HG03520 (cell line): Measurements from ENCODE around the gene NUDT14.

Source experiments
- ATAC-seq: cut with Tn5 transposase; IDR thresholded peaks from one replicate; pipeline ENCODE4 v1.9.1; 2021; ENCODE audit warnings: mild to moderate bottlenecking, moderate library complexity; ENCODE audit not compliant: unreplicated experiment

NUDT14 gene

DNA sequence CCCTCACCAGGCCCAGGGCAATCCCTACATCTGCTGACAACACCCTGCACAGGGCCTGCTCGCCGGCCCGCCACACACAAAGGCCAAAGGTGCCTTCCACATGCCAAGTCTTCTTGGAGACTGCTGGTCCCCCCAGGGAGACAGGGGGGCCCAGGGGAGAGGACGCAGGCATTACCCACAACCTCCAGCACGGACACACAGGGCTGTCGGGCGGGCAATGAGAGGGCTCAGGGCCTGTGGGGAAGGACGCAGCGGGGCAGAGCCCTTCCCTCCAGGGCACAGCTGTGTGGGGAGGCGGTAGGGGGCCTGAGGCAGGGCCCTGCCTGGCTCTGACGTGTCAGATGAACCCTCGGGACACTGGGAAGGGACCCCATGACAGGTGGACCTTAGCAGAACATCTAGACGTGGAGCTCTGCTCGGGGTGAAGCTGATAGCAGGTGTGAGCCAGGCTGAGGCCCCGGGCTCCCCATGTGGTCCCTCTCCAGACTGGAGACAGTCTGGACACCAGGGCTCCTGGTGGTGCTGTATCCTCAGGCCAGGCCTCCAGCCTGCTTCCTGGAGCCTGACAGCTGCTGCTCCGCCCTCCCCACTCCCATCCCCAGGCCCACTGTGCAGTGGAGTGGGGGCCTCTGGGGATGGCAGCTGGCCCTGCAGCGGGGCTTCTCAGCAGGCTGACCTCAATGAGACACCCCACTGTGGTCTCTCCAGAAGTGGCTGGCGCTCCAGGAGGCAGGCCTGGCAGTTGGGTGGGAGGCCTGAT, 31.6 kb upstream of the NUDT14 start:
- no peak for ATAC-seq

DNA sequence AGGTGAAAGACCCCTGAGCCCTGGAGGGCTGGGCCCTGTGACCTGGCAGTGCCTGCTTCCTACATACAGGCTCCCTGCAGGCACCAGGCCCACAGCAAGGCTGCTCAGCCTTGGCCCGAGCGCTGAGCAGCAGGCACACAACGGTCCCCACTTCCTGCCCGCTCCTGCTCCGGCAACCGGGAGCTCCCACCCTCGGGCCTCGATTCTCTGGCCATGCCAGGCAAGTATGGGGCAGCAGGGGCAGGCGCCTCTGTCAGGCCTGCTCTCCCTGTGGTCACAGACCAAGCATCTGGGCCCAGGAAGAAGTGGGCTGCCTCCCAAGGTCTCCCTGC, 30.6 kb upstream of the NUDT14 start:
- ATAC-seq, result no peak

DNA sequence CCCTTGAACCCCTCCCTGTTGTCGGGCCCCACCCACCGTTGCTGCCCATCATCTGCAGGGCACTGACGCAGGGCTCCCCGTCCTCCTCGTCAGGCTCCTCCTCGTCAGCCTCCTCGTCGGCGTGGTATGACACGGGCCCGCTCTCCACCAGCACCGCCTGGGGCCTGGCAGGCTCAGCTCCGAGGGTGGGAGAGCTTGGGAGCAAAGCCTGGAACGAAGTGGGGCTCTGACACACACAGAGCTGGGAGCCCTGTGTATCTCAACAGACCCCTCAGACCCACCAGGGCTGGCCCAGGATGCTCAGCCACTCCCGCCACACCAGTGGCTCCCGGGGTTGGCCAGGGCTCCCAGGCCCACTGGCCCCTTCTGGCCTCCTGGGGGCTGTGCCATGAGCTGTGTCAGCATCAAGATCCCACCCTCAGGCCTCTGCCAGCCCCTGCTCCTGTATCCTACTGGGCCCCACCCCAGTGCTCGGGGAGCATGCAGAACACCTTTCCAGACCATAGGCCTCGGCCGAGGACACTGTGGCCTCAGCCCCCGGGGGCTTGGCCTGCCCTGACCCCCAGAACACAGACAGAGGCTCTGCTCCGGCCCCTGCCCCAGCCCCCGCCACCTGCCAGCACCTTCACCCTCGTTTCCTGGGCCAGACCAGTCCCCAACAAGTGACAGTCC, 30.1 kb upstream of the NUDT14 start:
- no peak for ATAC-seq

DNA sequence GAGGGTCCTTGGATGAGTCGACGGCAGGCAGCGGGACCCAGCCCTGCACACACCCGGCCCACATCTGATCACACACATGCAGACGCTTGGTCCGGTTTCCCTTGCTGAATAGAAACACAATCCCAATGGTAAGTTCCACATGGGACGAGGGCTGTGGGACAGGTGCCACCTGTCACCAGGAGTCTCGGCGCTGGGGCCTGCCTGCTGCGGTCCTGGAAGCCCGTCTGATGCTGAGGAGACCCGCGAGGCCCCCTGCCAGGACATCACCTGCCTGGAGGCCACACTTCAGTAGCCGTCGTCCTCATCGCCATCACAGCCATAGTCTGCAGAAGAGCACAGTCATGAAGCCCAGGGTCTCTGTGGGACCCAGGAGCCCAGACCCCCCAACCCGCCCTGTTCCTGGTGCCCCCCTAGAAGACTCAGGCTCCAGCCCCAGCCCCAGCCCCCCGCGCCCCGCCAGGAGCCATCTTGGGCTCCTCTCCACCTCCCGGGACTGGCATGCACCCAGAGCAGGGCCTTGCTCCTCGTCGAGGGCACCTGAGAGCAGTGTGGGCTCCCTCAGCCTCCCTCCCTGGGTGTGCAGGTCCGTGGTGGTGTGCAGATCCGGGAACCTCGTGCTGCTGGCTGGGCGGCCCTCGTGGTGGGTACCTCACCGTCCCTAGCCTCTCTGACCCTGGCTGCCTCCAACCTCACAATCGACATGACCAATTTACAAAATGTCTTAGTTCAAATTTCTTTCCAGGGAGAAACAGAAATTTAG, 29.3 kb upstream of the NUDT14 start:
- ATAC-seq, result no peak

DNA sequence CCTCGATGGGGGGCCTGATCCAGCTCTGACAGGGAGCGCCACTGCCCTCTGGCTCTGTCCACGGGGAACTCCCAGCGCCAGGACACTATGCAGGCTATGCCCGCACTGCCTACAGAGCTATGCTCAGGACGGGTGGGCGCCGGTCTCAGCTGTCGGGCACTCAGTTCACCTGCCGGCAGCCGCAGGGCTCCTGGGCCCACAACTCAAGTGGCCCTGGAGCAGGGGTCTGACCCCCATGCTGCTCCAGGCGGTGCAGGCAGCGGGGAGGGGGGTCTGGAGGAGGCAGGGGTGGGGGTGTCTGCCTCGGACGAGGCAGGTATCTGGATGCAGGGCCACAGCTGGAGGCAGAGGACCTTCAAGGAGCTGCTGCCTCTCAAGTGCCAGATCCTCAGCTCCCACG, 28.5 kb upstream of the NUDT14 start:
- ATAC-seq, result no peak

DNA sequence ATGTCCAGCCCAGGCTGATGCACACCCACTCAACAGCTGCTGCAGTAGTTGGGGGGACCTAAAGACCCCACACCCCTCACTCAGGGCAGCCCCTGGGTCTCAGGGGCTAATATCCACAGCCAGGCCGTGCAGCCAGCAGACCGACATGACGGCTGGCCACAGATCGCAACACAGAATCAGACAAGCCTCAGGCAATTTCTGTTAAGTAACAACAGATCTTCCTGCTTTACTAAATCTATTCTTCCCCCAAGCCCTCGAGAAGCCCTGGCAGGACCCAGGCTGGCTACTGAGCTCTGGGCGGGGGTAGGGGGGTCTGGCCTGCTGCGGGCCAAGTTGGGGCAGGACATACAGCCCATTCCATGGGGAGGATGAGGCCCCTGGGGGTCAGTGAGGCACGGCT, 28.0 kb upstream of the NUDT14 start:
- ATAC-seq, result no peak

DNA sequence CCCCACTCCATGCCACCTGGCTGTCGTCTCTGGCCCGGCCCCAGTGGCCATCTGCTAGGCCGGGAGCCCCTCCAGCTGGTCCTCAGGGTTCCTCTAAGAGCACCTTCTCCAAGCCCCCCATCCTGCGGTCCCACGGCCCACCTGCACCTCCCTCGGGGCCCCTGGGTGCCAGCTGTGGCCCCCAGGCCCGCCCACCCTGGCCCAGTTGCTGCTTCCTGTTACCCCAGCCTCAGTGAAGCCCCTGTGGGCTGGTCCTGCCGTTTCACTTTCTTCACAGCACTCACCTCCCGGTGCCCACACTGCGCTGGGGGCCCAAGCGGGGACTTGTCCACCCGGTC, 27.6 kb upstream of the NUDT14 start:
- no peak for ATAC-seq

DNA sequence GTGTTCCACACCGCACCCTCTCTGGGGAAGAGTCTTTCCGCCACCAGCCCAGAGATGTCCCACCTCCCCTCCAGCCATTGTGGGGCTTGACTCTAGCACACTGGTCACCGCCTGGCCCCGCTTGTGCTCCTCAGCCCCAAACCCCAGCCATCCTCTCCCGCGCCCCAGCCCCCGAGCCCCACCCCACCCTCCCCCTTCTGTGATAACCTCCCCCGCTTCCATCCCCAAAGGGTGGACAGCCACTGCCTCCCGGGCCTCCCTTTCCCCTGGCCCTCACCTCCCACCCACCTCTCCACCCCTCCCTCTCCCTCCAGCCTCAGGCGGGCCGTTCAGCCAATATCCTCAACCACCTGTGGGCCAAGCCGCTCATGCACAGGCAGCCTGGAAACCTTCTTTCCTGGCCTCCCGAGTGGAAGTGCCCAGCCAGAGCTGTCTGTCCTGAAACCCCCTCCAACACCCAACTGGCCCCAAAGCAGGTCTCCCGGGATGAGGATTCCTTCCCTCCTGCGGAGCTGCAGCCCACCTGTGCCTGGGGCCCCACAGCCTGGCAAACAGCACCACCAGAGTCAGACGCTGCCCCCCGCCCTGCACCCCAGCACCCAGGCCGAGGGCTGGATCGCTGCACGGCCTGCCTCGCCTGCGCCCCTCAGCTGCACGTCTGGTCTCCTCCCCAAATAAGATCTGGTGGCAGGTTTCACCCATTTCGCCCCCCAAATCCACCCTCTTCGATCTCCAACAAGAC, 27.1 kb upstream of the NUDT14 start:
- no peak for ATAC-seq

DNA sequence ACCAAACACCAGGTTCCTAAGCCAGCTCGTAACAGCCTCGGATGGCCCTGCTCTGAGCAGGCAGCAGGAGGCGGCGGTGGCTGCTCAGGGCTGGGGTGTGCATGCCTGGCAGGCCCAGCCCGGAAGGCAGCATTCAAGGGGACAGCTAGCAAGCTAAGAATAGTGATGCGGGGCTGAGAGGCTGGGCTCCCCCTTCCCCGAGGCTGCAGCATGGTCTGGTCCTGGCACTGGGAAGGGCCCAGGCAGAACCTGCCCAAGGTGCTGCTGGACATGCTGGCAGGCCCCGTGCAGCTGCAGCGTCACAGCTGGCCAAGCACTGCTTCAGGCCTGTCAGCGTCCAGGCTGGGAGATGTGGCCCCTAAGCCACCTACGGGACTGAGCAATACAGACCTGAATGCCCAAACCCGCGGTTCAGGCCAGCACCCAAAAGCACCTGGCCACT, 26.4 kb upstream of the NUDT14 start:
- ATAC-seq, result no peak

DNA sequence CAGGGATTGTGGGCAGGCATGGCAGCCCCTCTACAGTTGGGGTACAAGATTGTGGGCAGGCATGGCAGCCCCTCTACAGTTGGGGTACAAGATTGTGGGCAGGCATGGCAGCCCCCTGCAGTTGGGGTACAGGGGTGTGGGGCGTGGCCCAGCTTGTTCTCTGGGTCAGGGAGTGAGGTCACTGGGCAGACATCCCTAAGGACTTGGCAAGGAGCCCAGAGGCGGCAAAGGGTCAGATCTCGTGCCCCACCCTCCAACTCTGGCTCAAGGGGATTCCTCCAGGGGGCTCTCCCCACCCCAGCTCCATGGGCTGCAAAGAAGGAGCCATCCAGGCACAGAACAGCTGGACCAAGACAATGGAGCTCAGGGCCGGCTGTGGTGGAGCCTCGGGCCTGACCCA, 25.8 kb upstream of the NUDT14 start:
- no peak for ATAC-seq

DNA sequence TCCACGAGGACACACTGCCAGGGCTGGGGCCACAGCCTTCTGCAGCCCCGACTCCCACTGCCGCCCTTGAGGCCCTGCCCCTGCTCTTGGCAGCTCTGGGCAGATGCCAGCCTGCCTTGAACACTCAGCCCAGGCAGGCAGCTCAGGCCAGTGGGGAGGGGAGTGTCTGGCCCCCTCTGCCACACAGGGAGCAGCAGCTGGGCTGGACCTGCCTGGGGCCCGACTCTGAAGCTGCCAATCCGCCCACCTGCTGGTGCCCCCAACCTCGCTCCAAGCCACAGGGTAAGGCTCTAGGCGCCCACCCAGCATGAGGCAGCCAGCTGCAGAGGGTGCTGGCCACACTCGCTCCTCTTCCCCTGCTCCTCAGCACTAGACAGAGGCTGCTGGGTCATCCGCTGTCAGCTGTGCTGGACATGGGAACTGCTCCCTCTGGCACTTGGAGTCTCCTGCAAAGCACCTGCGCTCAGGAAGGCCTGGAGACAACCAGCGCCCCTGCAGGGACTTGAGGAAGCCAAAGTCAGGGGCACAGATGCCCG, 24.6 kb upstream of the NUDT14 start:
- no peak for ATAC-seq

DNA sequence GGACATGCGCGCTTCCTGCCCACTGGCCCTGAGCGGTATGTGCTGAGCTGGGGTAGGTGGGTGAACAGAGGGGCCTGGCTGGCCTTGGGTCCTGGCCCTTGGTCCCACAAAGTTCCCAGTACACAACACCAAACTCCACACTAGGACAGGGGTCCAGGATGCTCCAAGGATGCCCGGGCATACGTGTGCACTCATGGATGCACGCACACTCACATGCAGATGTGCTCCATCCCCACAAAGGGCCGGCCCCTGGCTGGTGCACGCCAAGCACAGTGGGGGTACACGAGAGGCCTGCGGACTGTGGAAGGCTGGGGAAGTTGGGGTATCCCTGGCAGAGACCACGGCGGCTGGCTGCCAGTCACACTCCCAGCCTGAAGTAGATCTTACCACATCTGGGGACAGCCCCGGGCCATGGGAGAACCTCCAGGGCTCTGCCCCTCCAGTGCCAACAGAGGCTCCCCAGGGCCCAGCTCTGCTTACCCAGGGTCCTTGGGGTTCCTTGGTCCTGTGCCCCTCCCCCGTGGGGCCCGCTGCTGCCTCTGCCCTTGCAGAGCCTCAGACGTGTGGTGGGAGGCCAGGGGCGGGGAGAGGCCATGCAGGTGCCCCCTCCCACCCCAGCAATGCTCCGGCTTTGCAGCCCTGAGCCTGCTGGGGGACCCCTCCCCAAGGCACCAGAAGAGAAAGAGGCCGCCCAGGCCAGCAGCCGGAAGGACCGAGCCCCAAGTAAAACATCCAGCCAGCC, 24.0 kb upstream of the NUDT14 start:
- no peak for ATAC-seq

DNA sequence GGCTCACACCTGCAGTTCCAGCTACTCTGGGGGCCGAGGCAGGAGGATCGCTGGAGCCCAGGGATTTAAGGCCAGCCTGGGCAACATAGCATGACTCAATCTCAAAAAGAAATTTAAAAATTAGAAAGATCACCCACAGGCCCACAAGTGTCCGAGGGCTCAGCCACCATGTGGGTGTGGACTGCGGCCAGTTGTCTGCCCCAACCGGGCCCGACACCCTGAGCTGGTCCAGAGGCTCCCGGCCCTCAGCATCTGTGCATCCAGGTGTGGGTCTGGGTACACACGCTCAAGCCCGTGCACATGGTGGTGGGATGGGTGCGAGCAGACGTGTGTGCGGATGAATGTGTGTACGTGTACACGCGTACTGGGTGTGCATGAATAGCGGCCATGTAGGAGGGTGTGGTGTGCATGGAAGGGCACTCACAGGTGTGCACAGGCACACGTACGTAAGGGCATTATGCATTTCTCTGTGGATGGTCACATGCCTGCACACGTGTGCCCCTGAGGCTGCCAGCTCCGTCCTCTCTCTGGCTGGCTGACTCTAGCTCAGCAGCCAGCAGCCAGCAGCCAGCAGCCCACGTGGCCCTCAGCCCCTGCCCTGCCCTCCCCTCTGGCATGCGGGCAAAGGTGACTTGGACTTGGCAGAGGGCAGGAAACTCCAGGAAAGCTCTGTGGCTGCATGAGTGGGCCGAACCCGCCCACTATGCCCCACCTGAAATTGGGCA, 23.3 kb upstream of the NUDT14 start:
- no peak for ATAC-seq

DNA sequence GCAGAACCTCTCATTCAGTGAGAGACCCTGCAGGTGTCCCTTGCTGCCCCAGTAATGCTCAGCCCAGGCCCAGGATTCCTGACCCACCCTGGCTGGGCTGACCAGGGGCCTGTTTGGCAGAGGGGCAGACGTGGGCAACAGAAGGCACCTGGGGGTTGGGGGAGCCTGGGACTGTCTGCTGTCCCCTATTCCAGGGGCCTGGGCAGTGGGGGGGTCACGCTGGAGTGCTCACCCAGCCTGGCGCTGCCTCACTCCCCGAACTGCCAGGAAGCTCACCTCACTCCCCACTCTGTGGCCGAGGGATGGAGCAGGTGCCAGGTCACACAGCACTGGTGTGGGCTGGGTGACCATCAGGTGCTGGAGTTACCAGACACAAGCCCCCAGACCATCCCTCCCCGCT, 22.6 kb upstream of the NUDT14 start:
- ATAC-seq, result no peak

DNA sequence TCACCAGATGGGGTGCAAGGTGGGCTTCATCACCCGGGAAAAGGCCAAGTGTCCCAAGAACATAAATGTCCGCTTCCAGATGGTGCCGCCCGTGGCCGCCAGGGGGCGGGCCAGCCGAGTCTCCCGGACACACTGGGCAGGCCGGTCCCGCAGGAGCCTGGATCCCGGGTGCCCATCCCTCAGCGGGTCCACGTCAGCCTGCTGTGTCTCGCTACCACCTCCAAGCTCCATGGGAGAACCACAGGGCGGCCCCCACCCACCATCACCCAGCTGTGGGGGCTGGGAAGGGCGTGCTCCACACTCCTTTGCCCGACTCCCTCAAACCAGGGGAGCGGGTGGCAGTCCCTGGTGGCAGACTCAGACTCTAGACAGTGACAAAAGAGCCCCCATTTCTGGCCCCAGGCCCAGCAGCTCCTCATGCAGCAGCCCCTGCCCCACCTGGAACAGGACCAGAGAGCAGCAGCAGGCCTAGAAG, 22.0 kb upstream of the NUDT14 start:
- no peak for ATAC-seq

DNA sequence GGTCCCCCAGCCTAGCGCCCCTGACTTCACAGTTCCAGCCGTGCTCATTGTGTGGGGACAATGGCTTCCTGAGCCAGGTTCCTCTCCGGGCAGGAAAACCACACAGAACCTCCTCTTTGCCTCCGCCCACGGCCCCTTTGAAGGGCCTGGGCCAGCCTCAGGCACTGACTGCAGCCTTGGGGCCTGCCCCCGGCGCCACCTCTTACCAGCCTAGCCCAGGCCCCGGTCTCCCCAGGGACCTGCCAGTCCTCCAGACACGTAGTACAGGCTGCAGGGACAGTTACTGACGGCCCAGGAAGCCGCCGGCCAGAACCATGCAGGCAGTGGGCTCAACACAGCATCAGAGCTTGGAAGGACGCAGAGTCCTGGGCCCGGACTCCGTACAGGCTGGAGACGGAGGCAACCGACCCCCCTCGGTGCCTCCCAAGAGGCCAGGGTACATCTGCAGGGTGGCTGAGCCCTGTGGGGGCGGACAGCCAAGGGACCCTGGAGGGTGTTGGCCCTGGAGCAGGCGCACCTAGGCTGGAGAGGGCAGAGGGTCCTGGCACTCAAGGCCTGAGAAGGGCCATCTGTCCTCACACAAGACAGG, 20.9 kb upstream of the NUDT14 start:
- ATAC-seq, result no peak

DNA sequence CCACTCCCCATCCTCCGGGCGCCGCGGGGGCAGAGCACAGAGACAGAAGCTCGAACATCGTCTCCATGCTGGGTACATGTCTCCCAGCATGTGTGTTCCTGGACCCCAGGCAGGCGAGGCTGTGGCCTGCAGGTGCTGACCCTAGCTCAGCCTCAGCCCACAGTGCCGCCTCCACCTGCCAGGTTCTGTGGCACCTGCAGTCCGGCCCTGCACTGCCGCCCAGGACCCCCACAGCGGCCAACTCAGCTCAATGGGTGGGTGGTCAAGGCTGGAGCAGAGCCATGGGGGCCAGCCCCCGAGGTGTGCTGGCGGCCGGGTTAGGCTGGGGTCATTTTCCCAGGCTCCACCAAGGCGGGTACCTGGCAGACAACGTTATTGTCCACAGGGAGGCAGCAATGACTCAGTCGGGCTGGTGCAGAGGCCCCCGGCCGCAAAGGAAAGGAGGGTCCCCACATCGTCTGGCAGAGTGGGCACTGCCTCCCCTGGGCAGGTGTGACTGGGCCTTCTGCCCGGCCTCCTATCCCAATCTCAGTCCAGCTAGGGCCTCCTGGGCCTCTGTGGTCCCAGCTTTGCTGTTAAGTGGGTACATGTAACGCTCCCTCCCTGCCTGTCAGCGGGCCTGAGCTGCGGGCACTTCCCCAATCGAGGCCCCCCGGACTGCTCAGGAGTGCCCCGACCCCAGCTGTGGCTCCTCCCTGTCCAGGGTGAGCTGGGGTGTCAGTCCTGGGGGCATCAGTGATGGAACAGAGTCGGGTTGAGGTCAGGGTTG, 20.2 kb upstream of the NUDT14 start:
- ATAC-seq, result no peak

DNA sequence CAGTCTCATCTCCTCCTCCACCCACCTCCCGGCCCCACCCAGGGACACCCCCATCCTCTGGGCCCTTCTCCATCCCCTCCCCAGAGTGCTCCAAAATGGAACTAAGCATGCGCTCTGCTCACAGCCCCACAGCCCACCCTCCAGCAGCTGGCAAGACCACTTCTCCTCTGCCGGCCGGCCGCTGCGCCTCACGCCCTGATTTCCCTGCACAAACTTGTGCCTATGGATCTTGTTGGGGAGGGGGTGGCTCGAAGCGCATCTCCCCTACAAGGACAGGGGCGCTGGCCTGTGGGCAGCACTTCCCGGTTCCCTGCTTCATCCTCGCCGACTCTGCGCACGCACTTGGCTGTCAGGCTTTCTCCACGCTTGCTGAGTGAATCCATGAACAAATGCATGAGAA, 19.5 kb upstream of the NUDT14 start:
- ATAC-seq, result no peak

DNA sequence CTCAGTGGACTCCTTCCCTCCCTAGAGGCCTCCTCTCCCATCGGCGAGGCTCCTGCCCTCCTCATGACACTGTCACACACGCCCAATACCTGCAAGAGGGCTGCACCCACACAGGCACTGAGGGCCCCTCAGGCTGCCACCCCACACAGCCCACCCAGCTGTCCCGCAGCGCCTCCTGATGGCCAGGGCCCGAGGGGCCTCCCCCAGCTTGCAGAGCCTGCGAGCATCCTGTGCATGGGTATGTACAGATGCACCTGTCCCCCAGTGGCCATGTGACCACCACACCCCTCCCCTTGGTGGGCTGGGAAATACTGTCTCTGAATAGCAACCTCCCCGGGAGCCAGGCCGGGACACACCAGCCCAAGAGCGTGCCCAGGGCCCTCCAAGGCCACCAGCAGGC, 19.0 kb upstream of the NUDT14 start:
- no peak for ATAC-seq
